H9 (cell line): ENCODE measurements around the gene TOP1. TPM values are rescaled to one million over a fixed set of nuclear protein-coding genes. Genes with fewer than 3 reads are reported as not detected.

Source experiments
- DNase-seq: peaks from one replicate; pipeline ENCODE4 v3.0.0-alpha.2; 2017
- H2AFZ ChIP-seq: one replicate; pipeline ENCODE4 v1.6.1; 2013; ENCODE audit warnings: mild to moderate bottlenecking, low read length, control low read depth, moderate library complexity
- H2AK5ac ChIP-seq: 2 replicates; pipeline ENCODE4 v1.6.1; 2013; ENCODE audit warnings: low read length, control low read depth, mixed read lengths; ENCODE audit not compliant: insufficient read length
- H2BK120ac ChIP-seq: one replicate; pipeline ENCODE4 v1.6.1; 2013; ENCODE audit warnings: low read depth, mild to moderate bottlenecking, low read length, control low read depth, inconsistent platforms; ENCODE audit not compliant: poor library complexity, severe bottlenecking
- H2BK12ac ChIP-seq: 2 replicates; pipeline ENCODE4 v1.6.1; 2013; ENCODE audit warnings: low read length, control low read depth, mixed read lengths, low read depth; ENCODE audit not compliant: insufficient read length
- H2BK15ac ChIP-seq: 2 replicates; pipeline ENCODE4 v1.6.1; 2013; ENCODE audit warnings: low read depth, low read length, control low read depth
- H2BK20ac ChIP-seq: one replicate; pipeline ENCODE4 v1.6.1; 2013; ENCODE audit warnings: low read depth, mild to moderate bottlenecking, low read length, control low read depth, inconsistent platforms; ENCODE audit not compliant: poor library complexity, severe bottlenecking
- H2BK5ac ChIP-seq: 2 replicates; pipeline ENCODE4 v1.6.1; 2013; ENCODE audit warnings: low read length, control low read depth, mixed read lengths; ENCODE audit not compliant: insufficient read length
- H3K14ac ChIP-seq: 2 replicates; pipeline ENCODE4 v1.6.1; 2013; ENCODE audit warnings: low read length, control low read depth; ENCODE audit not compliant: insufficient read depth
- H3K18ac ChIP-seq: 2 replicates; pipeline ENCODE4 v1.6.1; 2013; ENCODE audit warnings: low read depth, mild to moderate bottlenecking, mixed read lengths, low read length, control low read depth; ENCODE audit not compliant: insufficient read length
- H3K23ac ChIP-seq: 2 replicates; pipeline ENCODE4 v1.6.1; 2013; ENCODE audit warnings: low read length, control low read depth, mixed read lengths, low read depth; ENCODE audit not compliant: insufficient read length
- H3K23me2 ChIP-seq: 2 replicates; pipeline ENCODE4 v1.6.1; 2013; ENCODE audit warnings: low read depth, mild to moderate bottlenecking, mixed read lengths, low read length, control low read depth; ENCODE audit not compliant: insufficient read length, poor library complexity, severe bottlenecking
- H3K27ac ChIP-seq: 2 replicates; pipeline ENCODE4 v1.5.1; 2013; ENCODE audit warnings: low read length, control low read depth, mixed read lengths, low read depth; ENCODE audit not compliant: insufficient read length
- H3K27me3 ChIP-seq: 2 replicates; pipeline ENCODE4 v1.6.1; 2013; ENCODE audit warnings: low read length, control low read depth, inconsistent platforms; ENCODE audit not compliant: insufficient read depth
- H3K4ac ChIP-seq: 2 replicates; pipeline ENCODE4 v1.6.1; 2013; ENCODE audit warnings: low read depth, mild to moderate bottlenecking, control low read depth, inconsistent platforms, low read length, moderate library complexity
- H3K4me1 ChIP-seq: 2 replicates; pipeline ENCODE4 v1.6.1; 2013; ENCODE audit warnings: low read length, control low read depth, inconsistent platforms; ENCODE audit not compliant: insufficient read depth
- H3K4me2 ChIP-seq: 2 replicates; pipeline ENCODE4 v1.6.1; 2013; ENCODE audit warnings: low read length, control low read depth, mixed read lengths; ENCODE audit not compliant: insufficient read length, insufficient read depth
- H3K56ac ChIP-seq: 2 replicates; pipeline ENCODE4 v1.6.1; 2013; ENCODE audit warnings: low read depth, mild to moderate bottlenecking, mixed read lengths, low read length, control low read depth; ENCODE audit not compliant: insufficient read length
- H3K79me1 ChIP-seq: 2 replicates; pipeline ENCODE4 v1.6.1; 2013; ENCODE audit warnings: low read depth, mild to moderate bottlenecking, moderate library complexity, low read length, control low read depth, inconsistent platforms; ENCODE audit not compliant: insufficient read depth, poor library complexity, severe bottlenecking
- H3K79me2 ChIP-seq: 2 replicates; pipeline ENCODE4 v1.6.1; 2013; ENCODE audit warnings: low read length, control low read depth, inconsistent platforms; ENCODE audit not compliant: insufficient read depth
- H3K9ac ChIP-seq: 2 replicates; pipeline ENCODE4 v1.6.1; 2013; ENCODE audit warnings: low read length, control low read depth, mixed read lengths; ENCODE audit not compliant: insufficient read length; ENCODE audit errors: extremely low read depth
- H3K9me3 ChIP-seq: one replicate; pipeline ENCODE4 v1.6.1; 2013; ENCODE audit warnings: low read depth, low read length, inconsistent platforms; ENCODE audit not compliant: control insufficient read depth
- H3T11ph ChIP-seq: one replicate; pipeline ENCODE4 v1.6.1; 2013; ENCODE audit warnings: mild to moderate bottlenecking, low read length, control low read depth, inconsistent platforms
- H4K20me1 ChIP-seq: one replicate; pipeline ENCODE4 v1.6.1; 2013; ENCODE audit not compliant: control insufficient read depth, insufficient read length, insufficient read depth
- H4K5ac ChIP-seq: 2 replicates; pipeline ENCODE4 v1.6.1; 2013; ENCODE audit warnings: low read depth, mild to moderate bottlenecking, mixed read lengths, low read length, control low read depth; ENCODE audit not compliant: insufficient read length
- H4K8ac ChIP-seq: replicated peaks from 2 replicates; pipeline ENCODE4 v1.6.1; 2013; ENCODE audit warnings: low read length, control low read depth, mixed read lengths, low read depth; ENCODE audit not compliant: insufficient read length
- H4K91ac ChIP-seq: 2 replicates; pipeline ENCODE4 v1.6.1; 2013; ENCODE audit warnings: low read depth, mild to moderate bottlenecking, moderate library complexity, mixed read lengths, low read length, control low read depth; ENCODE audit not compliant: insufficient read length
- H3K27ac Mint-ChIP-seq, 3 experiments: 2 replicates in 2 of 3; 3 replicates in 1 of 3; pipeline ENCODE4 v1.8.0; 2020 to 2021; ENCODE audit warnings: mixed read lengths in 3 of 3, mild to moderate bottlenecking in 1 of 3, moderate library complexity in 1 of 3
- H3K27me3 Mint-ChIP-seq: 2 replicates; pipeline ENCODE4 v1.8.0; 2021; ENCODE audit warnings: low read depth, mild to moderate bottlenecking, moderate library complexity, mixed read lengths
- H3K36me3 Mint-ChIP-seq, 3 experiments: 2 replicates in 2 of 3; 3 replicates in 1 of 3; pipeline ENCODE4 v1.8.0; 2020 to 2021; ENCODE audit warnings: low read depth in 3 of 3, mixed read lengths in 3 of 3; ENCODE audit not compliant: insufficient read depth in 1 of 3
- H3K4me1 Mint-ChIP-seq, 2 experiments: 2 replicates each; pipeline ENCODE4 v1.8.0; 2020; ENCODE audit warnings: mixed read lengths in 2 of 2
- H3K4me3 Mint-ChIP-seq, 2 experiments: 2 replicates in 1 of 2; 3 replicates in 1 of 2; pipeline ENCODE4 v1.8.0; 2020 to 2021; ENCODE audit warnings: mild to moderate bottlenecking in 2 of 2, mixed read lengths in 2 of 2, moderate library complexity in 1 of 2
- H3K9me3 Mint-ChIP-seq, 2 experiments: 2 replicates in 1 of 2; 3 replicates in 1 of 2; pipeline ENCODE4 v1.8.0; 2020; ENCODE audit warnings: mild to moderate bottlenecking in 2 of 2, mixed read lengths in 2 of 2, moderate library complexity in 1 of 2
- CTCF ChIP-seq: fragments of 200-600 bp; sonication (generic); conservative IDR thresholded peaks from 3 replicates; pipeline ENCODE4 v1.8.0; 2021; ENCODE audit warnings: antibody characterized with exemption, mild to moderate bottlenecking
- WGBS: extraction: QIAGEN DNeasy Blood & Tissue Kit; methylation state at CpG from one replicate; pipeline ENCODE4 v1.1.7; 2013; ENCODE audit warnings: missing lambda C conversion rate, low lambda C conversion rate, mixed read lengths; ENCODE audit not compliant: insufficient read length; ENCODE audit errors: extremely low coverage; 5-methylcytosine and 5-hydroxymethylcytosine counted together
- total RNA-seq: library from RNA; stranded (reverse); gene quantifications from 2 replicates; pipeline ENCODE4 v1.2.1, GENCODE V29; 2021

TOP1 gene
- total RNA-seq, 1 experiment from 2014 or later: 96.4 TPM

- Mint-ChIP-seq H3K4me3 (no peak overlapping the region), H3K4me1 (peaks cover 55 to 72% of the 10 kb centered on the region in 2 experiments), H3K36me3 (peaks cover 8 to 31% (median 13%) of the 10 kb centered on the region in 3 experiments), H3K27ac (peak overlapping the region in 1 of 3 experiments; percentile 25; a peak in 2 of 7 replicates), H3K9me3 (no peaks in the 10 kb centered on the region), H3K27me3 (no peaks in the 10 kb centered on the region)
- Histone ChIP-seq H2AFZ (no peak overlapping the region), H4K8ac (no peak overlapping the region), H2BK15ac (no peak overlapping the region), H3K27ac (no peak overlapping the region), H3K18ac (no peak overlapping the region), H3K9me3 (no peaks in the 10 kb centered on the region), H3K56ac (no peak overlapping the region), H3K4ac (no peak overlapping the region), H4K20me1 (no peaks in the 10 kb centered on the region), H2BK12ac (no peak overlapping the region), H3T11ph (no peak overlapping the region), H2AK5ac (no peak overlapping the region), H3K14ac (no peak overlapping the region), H2BK5ac (no peak overlapping the region), H3K79me1 (peaks cover 4% of the 10 kb centered on the region), H3K4me2 (no peak overlapping the region), H2BK120ac (no peak overlapping the region), H3K79me2 (peaks cover 92% of the 10 kb centered on the region), H2BK20ac (no peak overlapping the region), H3K23me2 (peaks cover 13% of the 10 kb centered on the region), H3K4me1 (peaks cover 16% of the 10 kb centered on the region; the same call in 1 of the 2 replicates), H3K9ac (no peak overlapping the region), H3K27me3 (no peaks in the 10 kb centered on the region), H4K91ac (no peak overlapping the region), H4K5ac (no peak overlapping the region), H3K23ac (no peak overlapping the region)
- no CpG with 5 or more reads among the region's 5 CpGs for WGBS
- no peak for DNase-seq
- no peak for TF ChIP-seq CTCF
Observed at GRCh38 chr20:41142919-41143318, 114.3 kb downstream of the TOP1 start.
